GM21825 (cell line): ENCODE measurements around the gene C6orf52.

Experiments
- ATAC-seq: cut with Tn5 transposase; IDR thresholded peaks from one replicate; pipeline ENCODE4 v1.9.1; 2021; ENCODE audit warnings: mild to moderate bottlenecking, moderate library complexity; ENCODE audit not compliant: unreplicated experiment

Gene C6orf52

GRCh38 chr6:10658910-10659698 is 35.3 kb downstream of the C6orf52 start:
- ATAC-seq: no peak

- peak; percentile 55 for ATAC-seq
Observed at GRCh38 chr6:10655508-10656055, 38.8 kb downstream of the C6orf52 start.

- ATAC-seq: no peak
Observed at GRCh38 chr6:10644225-10644624, 50.2 kb downstream of the C6orf52 start.

- peak; percentile 63 for ATAC-seq
Observed at GRCh38 chr6:10643201-10643651, 51.2 kb downstream of the C6orf52 start.

GRCh38 chr6:10641528-10641927 is 52.9 kb downstream of the C6orf52 start:
- ATAC-seq: no peak

GRCh38 chr6:10640412-10640811 is 54.0 kb downstream of the C6orf52 start:
- no peak for ATAC-seq

GRCh38 chr6:10633216-10633615 is 61.2 kb downstream of the C6orf52 start:
- ATAC-seq: peak; percentile 98

GRCh38 chr6:10630178-10630577 is 64.2 kb downstream of the C6orf52 start:
- ATAC-seq: no peak

- no peak for ATAC-seq
Observed at GRCh38 chr6:10627800-10628199, 66.6 kb downstream of the C6orf52 start.

GRCh38 chr6:10626154-10626741 is 68.2 kb downstream of the C6orf52 start:
- ATAC-seq: no peak

GRCh38 chr6:10624836-10625235 is 69.6 kb downstream of the C6orf52 start:
- no peak for ATAC-seq

- ATAC-seq: no peak
Observed at GRCh38 chr6:10621847-10622246, 72.6 kb downstream of the C6orf52 start.
